Neural crest cell (in vitro differentiated cells): Measurements from ENCODE around the gene LHFPL3. TPM values are rescaled to one million over a fixed set of nuclear protein-coding genes. Genes with fewer than 3 reads are reported as not detected.

ENCODE experiments used
- DNase-seq: peaks from one replicate; pipeline ENCODE4 v3.0.0; 2021; ENCODE audit warnings: low read depth, mixed read lengths, low spot score
- H3K27ac Mint-ChIP-seq: one replicate; pipeline ENCODE4 v1.8.0; 2021; ENCODE audit warnings: mild to moderate bottlenecking, mixed read lengths; ENCODE audit not compliant: unreplicated experiment
- H3K27me3 Mint-ChIP-seq: 2 replicates; pipeline ENCODE4 v1.8.0; 2021; ENCODE audit warnings: low read depth, mild to moderate bottlenecking, mixed read lengths
- H3K36me3 Mint-ChIP-seq: 2 replicates; pipeline ENCODE4 v1.8.0; 2021; ENCODE audit warnings: low read depth, mild to moderate bottlenecking, mixed read lengths
- H3K4me1 Mint-ChIP-seq: 2 replicates; pipeline ENCODE4 v1.8.0; 2021; ENCODE audit warnings: mixed read lengths
- H3K4me3 Mint-ChIP-seq: one replicate; pipeline ENCODE4 v1.8.0; 2021; ENCODE audit warnings: mild to moderate bottlenecking, mixed read lengths
- H3K9me3 Mint-ChIP-seq: 2 replicates; pipeline ENCODE4 v1.8.0; 2021; ENCODE audit warnings: mixed read lengths
- total RNA-seq: library from RNA; stranded (reverse); gene quantifications from 2 replicates; pipeline ENCODE4 v1.2.1, GENCODE V29; 2021
- TF ChIP-seq, protein P1 (sequence below): fragments of 200-600 bp; sonication (generic); conservative IDR thresholded peaks from 2 replicates; pipeline ENCODE4 v1.5.0; 2021; ENCODE audit warnings: antibody characterized with exemption, mild to moderate bottlenecking

LHFPL3 gene
- total RNA-seq, 1 donor from 2014 or later = not detected

DNA sequence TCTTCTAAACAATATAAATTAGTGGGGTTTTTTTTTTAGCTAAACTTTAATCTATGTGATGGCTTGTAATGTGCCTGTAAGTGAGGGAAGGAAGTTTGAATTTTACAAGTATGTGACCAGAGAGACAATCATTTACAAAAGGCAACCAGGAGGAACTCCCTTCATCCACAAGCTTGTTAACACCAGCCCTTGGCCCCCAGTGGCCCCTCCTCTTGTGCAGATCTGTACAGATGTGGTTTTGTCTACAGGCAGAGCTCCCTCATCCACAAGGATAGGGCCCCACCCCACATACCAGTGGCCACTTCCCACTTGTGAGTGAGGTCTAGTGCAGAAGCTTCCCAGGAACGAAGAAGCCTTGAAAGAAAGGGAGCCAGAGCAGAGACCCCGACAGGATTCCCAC is 451.5 kb downstream of the LHFPL3 start:
- H3K27me3 Mint-ChIP-seq = no peaks in the 10 kb centered on the region
- no peaks in the 10 kb centered on the region for H3K36me3 Mint-ChIP-seq
- no peak overlapping the region for H3K27ac Mint-ChIP-seq
- TF ChIP-seq, protein P1, sequence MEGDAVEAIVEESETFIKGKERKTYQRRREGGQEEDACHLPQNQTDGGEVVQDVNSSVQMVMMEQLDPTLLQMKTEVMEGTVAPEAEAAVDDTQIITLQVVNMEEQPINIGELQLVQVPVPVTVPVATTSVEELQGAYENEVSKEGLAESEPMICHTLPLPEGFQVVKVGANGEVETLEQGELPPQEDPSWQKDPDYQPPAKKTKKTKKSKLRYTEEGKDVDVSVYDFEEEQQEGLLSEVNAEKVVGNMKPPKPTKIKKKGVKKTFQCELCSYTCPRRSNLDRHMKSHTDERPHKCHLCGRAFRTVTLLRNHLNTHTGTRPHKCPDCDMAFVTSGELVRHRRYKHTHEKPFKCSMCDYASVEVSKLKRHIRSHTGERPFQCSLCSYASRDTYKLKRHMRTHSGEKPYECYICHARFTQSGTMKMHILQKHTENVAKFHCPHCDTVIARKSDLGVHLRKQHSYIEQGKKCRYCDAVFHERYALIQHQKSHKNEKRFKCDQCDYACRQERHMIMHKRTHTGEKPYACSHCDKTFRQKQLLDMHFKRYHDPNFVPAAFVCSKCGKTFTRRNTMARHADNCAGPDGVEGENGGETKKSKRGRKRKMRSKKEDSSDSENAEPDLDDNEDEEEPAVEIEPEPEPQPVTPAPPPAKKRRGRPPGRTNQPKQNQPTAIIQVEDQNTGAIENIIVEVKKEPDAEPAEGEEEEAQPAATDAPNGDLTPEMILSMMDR = no peak
- no peak for DNase-seq
- H3K4me3 Mint-ChIP-seq = no peak overlapping the region
- no peaks in the 10 kb centered on the region for H3K4me1 Mint-ChIP-seq
- H3K9me3 Mint-ChIP-seq = peaks cover 2% of the 10 kb centered on the region

DNA sequence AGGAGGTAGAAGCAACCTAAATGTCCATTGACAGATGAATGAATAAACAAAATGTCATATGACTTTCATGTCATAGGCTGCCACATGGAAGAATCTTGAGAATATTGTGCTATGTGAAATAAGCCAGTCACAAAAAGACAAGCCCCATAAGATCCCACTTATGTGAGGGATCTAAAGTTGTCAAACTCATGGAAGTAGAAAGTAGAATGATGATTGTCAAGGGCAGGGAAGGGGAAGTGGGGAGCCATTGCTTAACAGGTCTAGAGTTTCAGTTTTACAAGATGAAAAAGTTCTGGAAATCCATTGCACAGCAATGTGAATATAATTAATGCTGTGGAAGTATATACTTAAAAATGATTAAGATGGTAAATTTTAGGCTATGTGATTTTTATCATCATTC is 456.3 kb downstream of the LHFPL3 start:
- no peak overlapping the region for H3K4me3 Mint-ChIP-seq
- no peaks in the 10 kb centered on the region for H3K36me3 Mint-ChIP-seq
- no peak for DNase-seq
- peaks cover 5% of the 10 kb centered on the region for H3K9me3 Mint-ChIP-seq
- no peak overlapping the region for H3K27ac Mint-ChIP-seq
- H3K27me3 Mint-ChIP-seq = peaks cover 3% of the 10 kb centered on the region
- TF ChIP-seq, protein P1 = no peak
- H3K4me1 Mint-ChIP-seq = no peaks in the 10 kb centered on the region

DNA sequence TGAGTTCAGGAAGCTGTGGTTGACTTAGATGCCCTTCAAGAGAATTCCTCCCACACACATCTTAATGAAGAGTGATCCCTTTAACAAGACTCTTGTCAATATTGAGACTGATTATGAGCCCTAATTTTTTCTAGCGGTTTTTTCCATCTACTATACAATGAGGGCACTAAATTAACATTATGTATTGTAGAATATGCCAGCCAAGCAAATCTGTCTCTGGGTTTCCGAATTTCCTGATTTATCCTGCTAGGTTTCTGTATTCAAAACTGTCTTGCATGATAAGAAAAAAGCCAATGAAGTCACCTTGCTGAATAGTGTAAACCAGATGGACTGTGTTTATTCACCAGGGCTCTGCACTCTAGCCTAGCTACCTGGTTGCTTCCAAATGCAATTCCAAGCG is 461.4 kb downstream of the LHFPL3 start:
- TF ChIP-seq, protein P1 = no peak
- H3K9me3 Mint-ChIP-seq = peaks cover 3% of the 10 kb centered on the region
- H3K4me1 Mint-ChIP-seq = peaks cover 15% of the 10 kb centered on the region
- H3K36me3 Mint-ChIP-seq = no peaks in the 10 kb centered on the region
- no peak for DNase-seq
- H3K27me3 Mint-ChIP-seq = peaks cover 3% of the 10 kb centered on the region
- H3K4me3 Mint-ChIP-seq = no peak overlapping the region
- no peak overlapping the region for H3K27ac Mint-ChIP-seq

DNA sequence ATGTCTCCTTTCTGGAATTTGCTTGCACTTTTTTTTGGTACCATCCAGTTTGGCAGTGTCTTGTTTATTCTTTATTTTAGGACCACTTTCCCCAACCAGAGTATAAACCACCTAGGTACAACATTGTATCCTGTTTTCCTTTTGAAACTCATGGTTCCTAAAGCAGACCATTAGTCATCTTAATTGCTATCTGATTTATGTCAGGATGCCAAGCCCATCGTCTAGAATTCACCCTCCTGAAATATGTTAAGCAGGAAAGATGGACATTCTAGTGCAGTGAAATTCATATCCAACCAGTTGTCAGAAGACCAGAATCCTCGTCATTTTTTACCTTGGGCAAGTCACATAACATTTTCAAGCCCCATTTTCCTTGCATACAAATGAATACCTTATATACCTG is 462.0 kb downstream of the LHFPL3 start:
- Mint-ChIP-seq H3K27ac (no peak overlapping the region), H3K27me3 (no peaks in the 10 kb centered on the region), H3K9me3 (no peaks in the 10 kb centered on the region), H3K4me3 (no peak overlapping the region), H3K36me3 (no peaks in the 10 kb centered on the region), H3K4me1 (peaks cover 22% of the 10 kb centered on the region)
- TF ChIP-seq, protein P1 = no peak
- DNase-seq = no peak

DNA sequence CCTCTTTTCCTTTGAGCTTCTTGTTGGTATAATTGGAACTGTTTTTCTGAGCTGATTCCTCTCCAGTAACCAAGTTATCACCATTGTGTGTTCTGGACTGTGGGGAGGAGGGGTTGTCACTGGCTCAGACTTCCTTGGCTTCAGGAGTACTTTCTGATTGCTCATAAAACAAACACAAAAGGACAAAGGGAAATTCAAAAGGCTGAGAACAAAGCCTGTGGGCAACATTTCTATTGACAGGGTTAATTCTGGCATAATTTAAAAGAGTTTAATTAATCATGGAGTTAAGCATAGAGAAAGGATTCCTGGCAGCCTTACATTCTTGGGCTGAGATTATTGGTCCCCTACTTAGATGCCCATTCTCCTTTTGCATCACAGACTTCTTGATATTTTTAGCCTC is 462.7 kb downstream of the LHFPL3 start:
- H3K27ac Mint-ChIP-seq = no peak overlapping the region
- no peak for DNase-seq

More for the DNA sequence above, 462.7 kb downstream of the LHFPL3 start:
- Mint-ChIP-seq H3K27me3 (no peaks in the 10 kb centered on the region), H3K4me3 (no peak overlapping the region), H3K36me3 (no peaks in the 10 kb centered on the region), H3K4me1 (peaks cover 28% of the 10 kb centered on the region), H3K9me3 (no peaks in the 10 kb centered on the region)
- TF ChIP-seq, protein P1 = no peak
